ENCODE data around the gene ZNF417. TPM values are rescaled to one million over a fixed set of nuclear protein-coding genes. Genes with fewer than 3 reads are reported as not detected.

The ZNF417 gene
- total RNA-seq, 1 experiment from 2014 or later, result 22.2 TPM

GRCh38 chr19:57872450-57872849 lies 43.9 kb downstream of the ZNF417 start:
- no peak overlapping the region for H3K56ac ChIP-seq (ENCODE audit: insufficient read length, low read depth, low read length)
- peaks cover 16% of the 10 kb centered on the region; the same call in 1 of the 2 replicates for H3K79me2 ChIP-seq (ENCODE audit: insufficient read depth, low read length)
- no peak overlapping the region for H2BK12ac ChIP-seq (ENCODE audit: insufficient read length, low read depth, low read length)
- H4K20me1 ChIP-seq (ENCODE audit: control insufficient read depth, insufficient read depth, insufficient read length), result no peaks in the 10 kb centered on the region
- no peak overlapping the region for H2AK5ac ChIP-seq (ENCODE audit: insufficient read length, low read length)
- H3K4me1 ChIP-seq (ENCODE audit: insufficient read depth, low read length), result no peaks in the 10 kb centered on the region
- TF ChIP-seq, protein P1, sequence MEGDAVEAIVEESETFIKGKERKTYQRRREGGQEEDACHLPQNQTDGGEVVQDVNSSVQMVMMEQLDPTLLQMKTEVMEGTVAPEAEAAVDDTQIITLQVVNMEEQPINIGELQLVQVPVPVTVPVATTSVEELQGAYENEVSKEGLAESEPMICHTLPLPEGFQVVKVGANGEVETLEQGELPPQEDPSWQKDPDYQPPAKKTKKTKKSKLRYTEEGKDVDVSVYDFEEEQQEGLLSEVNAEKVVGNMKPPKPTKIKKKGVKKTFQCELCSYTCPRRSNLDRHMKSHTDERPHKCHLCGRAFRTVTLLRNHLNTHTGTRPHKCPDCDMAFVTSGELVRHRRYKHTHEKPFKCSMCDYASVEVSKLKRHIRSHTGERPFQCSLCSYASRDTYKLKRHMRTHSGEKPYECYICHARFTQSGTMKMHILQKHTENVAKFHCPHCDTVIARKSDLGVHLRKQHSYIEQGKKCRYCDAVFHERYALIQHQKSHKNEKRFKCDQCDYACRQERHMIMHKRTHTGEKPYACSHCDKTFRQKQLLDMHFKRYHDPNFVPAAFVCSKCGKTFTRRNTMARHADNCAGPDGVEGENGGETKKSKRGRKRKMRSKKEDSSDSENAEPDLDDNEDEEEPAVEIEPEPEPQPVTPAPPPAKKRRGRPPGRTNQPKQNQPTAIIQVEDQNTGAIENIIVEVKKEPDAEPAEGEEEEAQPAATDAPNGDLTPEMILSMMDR (conservative IDR thresholded peaks at IDR 0.05), result no peak
- Mint-ChIP-seq H3K9me3 (peaks cover 62 to 66% of the 10 kb centered on the region in 2 experiments), H3K4me3 (no peak overlapping the region), H3K27me3 (ENCODE audit: low read depth) (peaks cover 3% of the 10 kb centered on the region; the same call in 1 of the 2 replicates), H3K27ac (no peak overlapping the region), H3K36me3 (ENCODE audit: insufficient read depth in 1 of 3, low read depth in 3 of 3) (peaks cover 83 to 91% (median 90%) of the 10 kb centered on the region in 3 experiments), H3K4me1 (0 out of 4 replicates have a peak, but pooled peaks cover 0 to 4% of the 10 kb centered on the region in 2 experiments)
- no peak overlapping the region for H2BK5ac ChIP-seq (ENCODE audit: insufficient read length, low read length)
- H3K9me3 ChIP-seq (ENCODE audit: control insufficient read depth, low read depth, low read length), result peaks cover 44% of the 10 kb centered on the region
- no peak overlapping the region for H4K91ac ChIP-seq (ENCODE audit: insufficient read length, low read depth, low read length)
- H4K8ac ChIP-seq (replicated peaks; ENCODE audit: insufficient read length, low read depth, low read length), result no peak overlapping the region
- no peaks in the 10 kb centered on the region for H3K23me2 ChIP-seq (ENCODE audit: insufficient read length, low read depth, low read length, poor library complexity, severe bottlenecking)
- 0 out of 2 replicates have a peak, but pooled peaks cover 2% of the 10 kb centered on the region for H3K27me3 ChIP-seq (ENCODE audit: insufficient read depth, low read length)
- H2AFZ ChIP-seq (ENCODE audit: low read length), result no peak overlapping the region
- no peak overlapping the region for H3K4me2 ChIP-seq (ENCODE audit: insufficient read depth, insufficient read length, low read length)
- peaks cover under 1% of the 10 kb centered on the region for H3K79me1 ChIP-seq (ENCODE audit: insufficient read depth, low read depth, low read length, poor library complexity, severe bottlenecking)
- H2BK15ac ChIP-seq (ENCODE audit: low read depth, low read length), result no peak overlapping the region
- no peak overlapping the region for H3K18ac ChIP-seq (ENCODE audit: insufficient read length, low read depth, low read length)
- H3K4ac ChIP-seq (ENCODE audit: low read depth, low read length), result no peak overlapping the region
- H3K14ac ChIP-seq (ENCODE audit: insufficient read depth, low read length), result no peak overlapping the region
- no peak overlapping the region for H3K9ac ChIP-seq (ENCODE audit: extremely low read depth, insufficient read length, low read length)
- no peak overlapping the region for H3T11ph ChIP-seq (ENCODE audit: low read length)
- no peak for DNase-seq
- no peak overlapping the region for H2BK20ac ChIP-seq (ENCODE audit: low read depth, low read length, poor library complexity, severe bottlenecking)
- no peak overlapping the region for H3K23ac ChIP-seq (ENCODE audit: insufficient read length, low read depth, low read length)
- no peak overlapping the region for H4K5ac ChIP-seq (ENCODE audit: insufficient read length, low read depth, low read length)
- no peak overlapping the region for H3K27ac ChIP-seq (ENCODE audit: insufficient read length, low read depth, low read length)
- H2BK120ac ChIP-seq (ENCODE audit: low read depth, low read length, poor library complexity, severe bottlenecking), result no peak overlapping the region

All from H9 (cell line).